Caco-2 (cell line): ENCODE results near the gene GFPT2. TPM values are rescaled to one million over a fixed set of nuclear protein-coding genes. Genes with fewer than 3 reads are reported as not detected.

Source experiments
- BruUV-seq: library from RNA; stranded (reverse); fragments of 400-500 nt; replicated peaks from 2 replicates; lab custom pipeline; 2021; lab: Mats Ljungman, UMichigan
- CTCF ChIA-PET: fragments of 300-600 bp; sonication (Branson Sonifier 250); formaldehyde crosslinking; loops from one replicate; lab custom pipeline; 2022; ENCODE audit warnings: antibody characterized with exemption; lab: Charles Lee
- POLR2A ChIA-PET: fragments of 300-600 bp; sonication (Branson Sonifier 250); formaldehyde crosslinking; loops from one replicate; lab custom pipeline; 2022; ENCODE audit warnings: antibody characterized with exemption; lab: Charles Lee
- DNase-seq, 2 experiments: peaks; one replicate each; pipeline versions ENCODE4 v3.0.0 to v3.0.0-alpha.2; 2020 to 2022
- H3K27me3 ChIP-seq: replicated peaks from 2 replicates; pipeline ENCODE4 v1.6.0; 2011; ENCODE audit warnings: low read length; ENCODE audit not compliant: control insufficient read depth, insufficient read depth
- H3K36me3 ChIP-seq: 2 replicates; pipeline ENCODE4 v1.5.1; 2011; ENCODE audit warnings: low read length; ENCODE audit not compliant: control insufficient read depth, insufficient read depth
- H3K4me1 ChIP-seq: fragments of 250-450 bp; sonication (Bioruptor Pico); 2 replicates; pipeline ENCODE4 v1.5.1; 2020; ENCODE audit warnings: mild to moderate bottlenecking
- H3K4me3 ChIP-seq: 2 replicates; pipeline ENCODE4 v1.5.1; 2011; ENCODE audit warnings: low read depth, mild to moderate bottlenecking, control low read depth, low read length
- H3K9me3 ChIP-seq: fragments of 250-450 bp; sonication (Bioruptor Pico); 2 replicates; pipeline ENCODE4 v1.5.1; 2020; ENCODE audit warnings: mild to moderate bottlenecking, moderate library complexity
- H3K27ac Mint-ChIP-seq: one replicate; pipeline ENCODE4 v1.8.0; 2022; ENCODE audit warnings: mixed read lengths; ENCODE audit not compliant: unreplicated experiment
- H3K27me3 Mint-ChIP-seq: one replicate; pipeline ENCODE4 v1.8.0; 2022; ENCODE audit warnings: mixed read lengths; ENCODE audit not compliant: insufficient read depth, unreplicated experiment
- H3K36me3 Mint-ChIP-seq: one replicate; pipeline ENCODE4 v1.8.0; 2022; ENCODE audit warnings: mild to moderate bottlenecking, mixed read lengths; ENCODE audit not compliant: insufficient read depth, unreplicated experiment
- H3K4me1 Mint-ChIP-seq: one replicate; pipeline ENCODE4 v1.8.0; 2022; ENCODE audit warnings: low read depth, mixed read lengths; ENCODE audit not compliant: unreplicated experiment
- H3K4me3 Mint-ChIP-seq: one replicate; pipeline ENCODE4 v1.8.0; 2022; ENCODE audit warnings: mild to moderate bottlenecking, moderate library complexity, mixed read lengths; ENCODE audit not compliant: unreplicated experiment
- H3K9me3 Mint-ChIP-seq: one replicate; pipeline ENCODE4 v1.8.0; 2022; ENCODE audit warnings: mixed read lengths; ENCODE audit not compliant: unreplicated experiment
- intact Hi-C: fragments of 100-400 bp; cut with micrococcal nuclease; formaldehyde crosslinking; loops from one replicate; pipeline ENCODE4 v1.10.0; 2022; ENCODE audit not compliant: unreplicated experiment
- total RNA-seq: library from RNA; stranded (reverse); gene quantifications from 2 replicates; pipeline ENCODE4 v1.2.3, GENCODE V29; 2022
- TF ChIP-seq, protein P1 (sequence below), 2 experiments: fragments of 200-600 bp in 1 of 2; IDR thresholded peaks; 1 replicate in 1 of 2; 2 replicates in 1 of 2; pipeline versions ENCODE4 v1.5.1 to v1.8.0; 2011 to 2022; ENCODE audit warnings: antibody characterized with exemption in 1 of 2, control low read depth in 1 of 2, inconsistent platforms in 1 of 2, low read depth in 1 of 2, low read length in 1 of 2, mild to moderate bottlenecking in 1 of 2, moderate library complexity in 1 of 2; ENCODE audit not compliant: insufficient read depth in 1 of 2, severe bottlenecking in 1 of 2, unreplicated experiment in 1 of 2

GFPT2 gene
- total RNA-seq, 1 experiment from 2014 or later = 1.6 TPM

DNA sequence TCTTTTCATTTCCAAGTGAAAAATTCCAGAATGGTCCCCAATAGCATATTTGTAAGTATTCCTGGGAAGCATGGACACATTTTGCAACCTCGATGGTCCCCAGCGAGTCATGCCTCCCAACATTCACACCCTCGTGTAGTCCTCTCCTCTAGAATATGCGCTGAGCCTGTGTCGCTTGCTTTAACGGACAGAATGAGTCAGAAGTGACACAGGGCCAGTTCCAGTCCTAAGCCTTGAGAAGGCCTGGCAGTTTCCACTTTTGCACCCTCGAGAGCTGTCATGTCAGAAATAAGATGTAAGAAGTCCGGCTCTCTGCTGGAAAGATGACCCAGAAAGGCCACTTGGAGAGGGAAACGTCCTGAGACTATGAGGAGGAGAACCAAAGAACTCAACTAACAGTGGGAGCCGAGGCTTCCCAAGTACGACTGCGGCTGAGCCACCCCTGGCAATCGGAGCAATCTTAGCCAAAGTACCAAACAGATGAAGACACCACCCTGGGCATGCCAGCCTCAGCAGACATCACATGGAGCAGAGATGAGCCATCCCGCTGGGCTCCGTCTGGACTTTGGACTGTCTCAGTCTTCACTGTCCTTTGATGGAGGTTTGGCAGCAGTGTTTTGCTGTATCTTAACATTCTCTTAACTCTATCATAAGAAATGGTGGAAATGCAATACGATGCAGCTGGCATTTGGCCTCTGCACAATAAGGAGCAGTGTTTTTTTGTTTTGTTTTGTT is 42.6 kb upstream of the GFPT2 start:
- no peak overlapping the region for H3K27ac Mint-ChIP-seq
- H3K4me3 Mint-ChIP-seq = no peak overlapping the region
- intact Hi-C loops = no loop called here
- BruUV-seq = no TSS peak
- no peaks in the 10 kb centered on the region for H3K4me1 Mint-ChIP-seq
- Histone ChIP-seq H3K36me3 (no peaks in the 10 kb centered on the region), H3K27me3 (no peaks in the 10 kb centered on the region; the same call in 1 of the 2 replicates), H3K9me3 (no peaks in the 10 kb centered on the region), H3K4me3 (no peak overlapping the region), H3K4me1 (no peaks in the 10 kb centered on the region)
- H3K27me3 Mint-ChIP-seq = peaks cover 3% of the 10 kb centered on the region
- H3K36me3 Mint-ChIP-seq = no peaks in the 10 kb centered on the region
- CTCF ChIA-PET = no interaction called here
- no peak for DNase-seq
- POLR2A ChIA-PET = no interaction called here
- H3K9me3 Mint-ChIP-seq = no peaks in the 10 kb centered on the region
- TF ChIP-seq, protein P1, sequence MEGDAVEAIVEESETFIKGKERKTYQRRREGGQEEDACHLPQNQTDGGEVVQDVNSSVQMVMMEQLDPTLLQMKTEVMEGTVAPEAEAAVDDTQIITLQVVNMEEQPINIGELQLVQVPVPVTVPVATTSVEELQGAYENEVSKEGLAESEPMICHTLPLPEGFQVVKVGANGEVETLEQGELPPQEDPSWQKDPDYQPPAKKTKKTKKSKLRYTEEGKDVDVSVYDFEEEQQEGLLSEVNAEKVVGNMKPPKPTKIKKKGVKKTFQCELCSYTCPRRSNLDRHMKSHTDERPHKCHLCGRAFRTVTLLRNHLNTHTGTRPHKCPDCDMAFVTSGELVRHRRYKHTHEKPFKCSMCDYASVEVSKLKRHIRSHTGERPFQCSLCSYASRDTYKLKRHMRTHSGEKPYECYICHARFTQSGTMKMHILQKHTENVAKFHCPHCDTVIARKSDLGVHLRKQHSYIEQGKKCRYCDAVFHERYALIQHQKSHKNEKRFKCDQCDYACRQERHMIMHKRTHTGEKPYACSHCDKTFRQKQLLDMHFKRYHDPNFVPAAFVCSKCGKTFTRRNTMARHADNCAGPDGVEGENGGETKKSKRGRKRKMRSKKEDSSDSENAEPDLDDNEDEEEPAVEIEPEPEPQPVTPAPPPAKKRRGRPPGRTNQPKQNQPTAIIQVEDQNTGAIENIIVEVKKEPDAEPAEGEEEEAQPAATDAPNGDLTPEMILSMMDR (IDR thresholded peaks at IDR 0.05; ENCODE audit: insufficient read depth in 1 of 2, low read depth in 1 of 2, low read length in 1 of 2, severe bottlenecking in 1 of 2, unreplicated experiment in 1 of 2) = no peak

DNA sequence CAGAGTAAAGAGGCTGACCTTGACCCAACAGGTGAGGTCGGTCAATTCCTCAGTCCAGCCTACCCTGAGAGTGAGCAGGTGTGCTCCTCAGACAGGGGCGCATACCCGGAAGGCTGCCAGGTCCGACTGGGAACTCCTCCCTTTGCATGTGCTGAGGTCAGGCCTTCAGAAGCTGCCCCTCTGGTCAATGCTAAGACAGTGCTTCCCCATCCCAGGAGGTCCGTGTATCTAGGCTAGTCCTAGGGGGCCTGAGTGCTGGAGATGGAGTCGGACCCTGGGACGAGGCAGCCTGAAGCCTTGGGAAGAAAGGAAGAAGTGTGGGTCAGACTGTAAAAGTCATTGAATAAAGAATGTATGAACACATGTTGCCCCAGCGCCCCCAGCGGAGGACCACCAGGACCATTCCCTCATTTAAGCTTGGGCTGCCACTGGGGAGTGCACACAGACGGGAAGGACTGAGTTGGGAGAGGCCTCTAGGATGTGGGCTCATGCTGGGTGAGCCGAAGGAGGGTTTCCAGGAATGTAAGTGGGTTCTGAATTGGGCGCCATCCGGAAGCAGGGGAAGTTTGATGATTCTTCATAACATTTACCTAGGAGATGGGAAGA is 41.0 kb upstream of the GFPT2 start:
- H3K27me3 ChIP-seq = no peaks in the 10 kb centered on the region
- no peak overlapping the region for H3K27ac Mint-ChIP-seq
- no peaks in the 10 kb centered on the region for H3K9me3 Mint-ChIP-seq
- no peaks in the 10 kb centered on the region for H3K36me3 Mint-ChIP-seq
- TF ChIP-seq, protein P1 (IDR thresholded peaks at IDR 0.05; ENCODE audit: insufficient read depth in 1 of 2, low read depth in 1 of 2, low read length in 1 of 2, severe bottlenecking in 1 of 2, unreplicated experiment in 1 of 2) = no peak
- no peak overlapping the region for H3K4me3 ChIP-seq
- intact Hi-C loops = no loop called here
- no peaks in the 10 kb centered on the region for H3K36me3 ChIP-seq
- no peaks in the 10 kb centered on the region for H3K4me1 ChIP-seq
- no peaks in the 10 kb centered on the region for H3K4me1 Mint-ChIP-seq
- DNase-seq = no peak
- no peaks in the 10 kb centered on the region for H3K9me3 ChIP-seq
- no peak overlapping the region for H3K4me3 Mint-ChIP-seq
- ChIA-PET POLR2A (no interaction called here), CTCF (no interaction called here)
- no TSS peak for BruUV-seq
- peaks cover 3% of the 10 kb centered on the region for H3K27me3 Mint-ChIP-seq

DNA sequence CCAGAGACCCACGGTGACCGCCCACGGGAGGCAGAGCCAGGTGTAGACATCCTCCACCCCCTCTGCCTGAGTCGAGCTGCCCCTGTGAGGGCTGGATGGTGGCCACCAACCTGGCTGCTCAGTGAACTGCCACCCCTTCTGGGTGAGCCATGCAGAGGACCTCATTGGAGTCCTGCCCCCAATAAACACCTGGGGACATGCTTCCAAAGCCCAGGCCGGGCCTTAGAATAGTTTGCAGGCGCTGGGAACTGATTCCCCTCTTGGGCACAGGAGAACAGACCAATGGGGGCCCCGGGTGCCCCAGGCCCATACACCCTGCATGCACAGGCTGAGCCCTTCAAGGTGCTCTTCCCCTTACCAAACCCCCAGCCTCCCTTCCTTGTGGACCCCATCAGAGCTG is 38.1 kb upstream of the GFPT2 start:
- ChIA-PET CTCF (no interaction called here), POLR2A (no interaction called here)
- Histone ChIP-seq H3K36me3 (no peaks in the 10 kb centered on the region), H3K4me1 (no peaks in the 10 kb centered on the region), H3K4me3 (no peak overlapping the region), H3K27me3 (no peaks in the 10 kb centered on the region), H3K9me3 (no peaks in the 10 kb centered on the region)
- H3K4me1 Mint-ChIP-seq = no peaks in the 10 kb centered on the region
- BruUV-seq = no TSS peak
- H3K27ac Mint-ChIP-seq = no peak overlapping the region
- TF ChIP-seq, protein P1 (IDR thresholded peaks at IDR 0.05; ENCODE audit: insufficient read depth in 1 of 2, low read depth in 1 of 2, low read length in 1 of 2, severe bottlenecking in 1 of 2, unreplicated experiment in 1 of 2) = no peak
- DNase-seq = no peak
- H3K36me3 Mint-ChIP-seq = no peaks in the 10 kb centered on the region
- H3K27me3 Mint-ChIP-seq = peaks cover 3% of the 10 kb centered on the region
- intact Hi-C loops = no loop called here
- H3K4me3 Mint-ChIP-seq = no peak overlapping the region
- H3K9me3 Mint-ChIP-seq = no peaks in the 10 kb centered on the region
